Measurements from ENCODE around the gene GZMH. TPM values are rescaled to one million over a fixed set of nuclear protein-coding genes. Genes with fewer than 3 reads are reported as not detected.
A peak's percentile ranks its signal among the peaks of the same experiment; 100 is the strongest.
"Not testable (repeated sequence)": the region's sequence is repeated elsewhere in the genome, so short reads cannot be mapped to it uniquely, and the experiment has no call there.

Gene GZMH, protein sequence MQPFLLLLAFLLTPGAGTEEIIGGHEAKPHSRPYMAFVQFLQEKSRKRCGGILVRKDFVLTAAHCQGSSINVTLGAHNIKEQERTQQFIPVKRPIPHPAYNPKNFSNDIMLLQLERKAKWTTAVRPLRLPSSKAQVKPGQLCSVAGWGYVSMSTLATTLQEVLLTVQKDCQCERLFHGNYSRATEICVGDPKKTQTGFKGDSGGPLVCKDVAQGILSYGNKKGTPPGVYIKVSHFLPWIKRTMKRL
- polyA plus RNA-seq (2013), result 0.45 TPM

DNA sequence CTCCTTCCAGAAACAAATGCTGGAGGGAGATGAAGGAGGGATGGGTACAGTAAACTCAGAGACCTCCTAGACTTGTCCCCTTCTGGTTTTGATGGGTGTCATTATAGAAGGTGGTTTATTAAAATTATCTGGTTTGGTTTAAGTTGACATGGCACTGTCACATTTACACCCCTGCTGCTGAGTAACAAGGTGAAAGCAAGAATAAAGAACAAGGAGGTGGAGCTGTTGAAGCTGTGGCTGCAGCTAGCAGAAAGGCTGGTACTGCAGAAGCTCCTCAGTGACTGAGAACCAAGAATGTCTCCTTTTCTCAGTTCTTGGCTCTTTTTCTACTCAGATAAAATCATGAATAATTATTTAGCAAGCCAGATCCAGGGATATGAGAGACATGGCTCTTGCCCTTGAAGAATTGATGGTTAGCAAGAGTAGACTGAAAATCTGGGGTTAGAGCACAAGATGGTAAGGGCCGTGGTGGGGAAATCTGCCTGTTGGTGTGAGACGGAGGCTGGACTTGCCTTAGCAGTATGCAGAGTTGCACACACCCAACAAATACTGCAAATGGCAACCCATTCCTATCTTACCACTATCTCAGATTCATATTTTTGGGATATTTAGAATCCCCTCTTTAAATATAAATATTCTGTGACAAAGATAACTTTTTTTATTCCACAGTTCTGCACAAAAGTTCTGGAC lies at the start of gene GZMH:
TSS of gene GZMH (minus strand) at position 31 of the 690 bp plus-strand sequence. CDS start 72 bp downstream, outside the sequence.
- H3K36me3 ChIP-seq (ENCODE audit: control insufficient read depth in 4 of 4, insufficient read depth in 4 of 4, low read length in 3 of 4), result no peaks in the 10 kb centered on the region
- no peak within 1 kb of the TSS for H3K27ac ChIP-seq (ENCODE audit: insufficient read depth in 1 of 2, low read depth in 1 of 2, low read length in 2 of 2, poor library complexity in 1 of 2, severe bottlenecking in 2 of 2)
- no peaks in the 10 kb centered on the region for H3K9me3 ChIP-seq (ENCODE audit: control extremely low read depth in 1 of 5, control insufficient read depth in 4 of 5, insufficient read depth in 2 of 5, low read depth in 1 of 5, low read length in 4 of 5)
- CTCF ChIA-PET, result interaction anchor here (1.1 to 2.8 kb wide), 3 partner anchors 10 to 70 kb away, joined by 3 to 10 read pairs (median 6); no protein-coding TSS in a partner anchor
- 100% methylated on average over 1 of the region's 2 CpGs for WGBS (ENCODE audit: insufficient coverage)
- POLR2A ChIA-PET, result no interaction called here
- DNase-seq, result no peak
- no peak within 1 kb of the TSS for H3K4me3 ChIP-seq (ENCODE audit: control insufficient read depth in 1 of 7, extremely low read depth in 1 of 7, insufficient read depth in 4 of 7, low read depth in 2 of 7, low read length in 6 of 7)
- no peaks in the 10 kb centered on the region for H3K27me3 ChIP-seq (replicated peaks in 2 of 5; ENCODE audit: control insufficient read depth in 4 of 5, insufficient read depth in 5 of 5, low read length in 4 of 5)
- peaks cover 3 to 23% (median 6%) of the 10 kb centered on the region in 4 experiments for H3K4me1 ChIP-seq (ENCODE audit: control extremely low read depth in 1 of 4, control insufficient read depth in 4 of 4, insufficient read depth in 4 of 4, low read length in 3 of 4)

DNA sequence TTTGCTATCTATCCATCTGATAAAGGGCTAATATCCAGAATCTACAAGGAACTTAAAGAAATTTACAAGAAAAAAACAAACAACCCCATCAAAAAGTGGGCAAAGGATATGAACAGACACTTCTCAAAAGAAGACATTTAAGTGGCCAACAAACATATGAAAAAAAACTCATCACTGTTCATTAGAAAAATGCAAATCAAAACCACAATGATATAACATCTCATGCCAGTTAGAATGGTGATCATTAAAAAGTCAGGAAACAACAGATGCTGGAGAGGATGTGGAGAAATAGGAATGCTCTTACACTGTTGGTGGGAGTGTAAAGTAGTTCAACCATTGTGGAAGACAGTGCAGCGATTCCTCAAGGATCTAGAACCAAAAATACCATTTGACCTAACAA lies 38.9 kb upstream of the GZMH start:
- H3K9me3 ChIP-seq (ENCODE audit: control extremely low read depth in 1 of 5, control insufficient read depth in 4 of 5, insufficient read depth in 2 of 5, low read depth in 1 of 5, low read length in 4 of 5); H3K4me3 ChIP-seq (ENCODE audit: control insufficient read depth in 1 of 7, extremely low read depth in 1 of 7, insufficient read depth in 4 of 7, low read depth in 2 of 7, low read length in 6 of 7); H3K36me3 ChIP-seq (ENCODE audit: control insufficient read depth in 4 of 4, insufficient read depth in 4 of 4, low read length in 3 of 4); H3K4me1 ChIP-seq (ENCODE audit: control extremely low read depth in 1 of 4, control insufficient read depth in 4 of 4, insufficient read depth in 4 of 4, low read length in 3 of 4); POLR2A ChIA-PET; CTCF ChIA-PET; H3K27me3 ChIP-seq (replicated peaks in 2 of 5; ENCODE audit: control insufficient read depth in 4 of 5, insufficient read depth in 5 of 5, low read length in 4 of 5); H3K27ac ChIP-seq (ENCODE audit: insufficient read depth in 1 of 2, low read depth in 1 of 2, low read length in 2 of 2, poor library complexity in 1 of 2, severe bottlenecking in 2 of 2); DNase-seq: not testable (repeated sequence)
- no CpG with 5 or more reads among the region's 1 CpG for WGBS (ENCODE audit: insufficient coverage)

DNA sequence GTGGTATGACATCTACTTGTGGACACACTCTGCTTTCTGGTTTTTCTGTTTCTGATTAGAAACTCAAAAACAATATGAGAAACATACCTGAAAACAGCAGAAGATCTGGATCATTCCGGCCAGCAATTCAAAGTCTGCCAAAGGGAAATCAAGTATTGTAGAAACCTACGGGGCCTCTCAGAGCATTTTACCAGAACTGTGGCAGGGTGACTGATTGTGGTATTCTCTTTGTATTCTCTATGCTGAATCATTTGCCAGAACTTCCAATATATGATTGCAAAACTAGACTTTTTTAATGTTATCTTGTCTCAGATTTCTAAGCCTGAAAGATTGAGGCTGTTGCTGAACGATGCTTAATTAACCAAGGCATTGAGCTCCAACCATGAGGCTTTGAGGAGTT lies 30.4 kb upstream of the GZMH start:
- POLR2A ChIA-PET, result no interaction called here
- Histone ChIP-seq H3K27me3 (replicated peaks in 2 of 5; ENCODE audit: control insufficient read depth in 4 of 5, insufficient read depth in 5 of 5, low read length in 4 of 5) (no peaks in the 10 kb centered on the region), H3K36me3 (ENCODE audit: control insufficient read depth in 4 of 4, insufficient read depth in 4 of 4, low read length in 3 of 4) (no peaks in the 10 kb centered on the region), H3K4me3 (ENCODE audit: control insufficient read depth in 1 of 7, extremely low read depth in 1 of 7, insufficient read depth in 4 of 7, low read depth in 2 of 7, low read length in 6 of 7) (no peak overlapping the region), H3K27ac (ENCODE audit: insufficient read depth in 1 of 2, low read depth in 1 of 2, low read length in 2 of 2, poor library complexity in 1 of 2, severe bottlenecking in 2 of 2) (no peak overlapping the region), H3K4me1 (ENCODE audit: control extremely low read depth in 1 of 4, control insufficient read depth in 4 of 4, insufficient read depth in 4 of 4, low read length in 3 of 4) (no peaks in the 10 kb centered on the region), H3K9me3 (ENCODE audit: control extremely low read depth in 1 of 5, control insufficient read depth in 4 of 5, insufficient read depth in 2 of 5, low read depth in 1 of 5, low read length in 4 of 5) (no peaks in the 10 kb centered on the region)
- WGBS (ENCODE audit: insufficient coverage), result 75% methylated on average over 2 of the region's 3 CpGs
- no peak for DNase-seq
- CTCF ChIA-PET, result no interaction called here

DNA sequence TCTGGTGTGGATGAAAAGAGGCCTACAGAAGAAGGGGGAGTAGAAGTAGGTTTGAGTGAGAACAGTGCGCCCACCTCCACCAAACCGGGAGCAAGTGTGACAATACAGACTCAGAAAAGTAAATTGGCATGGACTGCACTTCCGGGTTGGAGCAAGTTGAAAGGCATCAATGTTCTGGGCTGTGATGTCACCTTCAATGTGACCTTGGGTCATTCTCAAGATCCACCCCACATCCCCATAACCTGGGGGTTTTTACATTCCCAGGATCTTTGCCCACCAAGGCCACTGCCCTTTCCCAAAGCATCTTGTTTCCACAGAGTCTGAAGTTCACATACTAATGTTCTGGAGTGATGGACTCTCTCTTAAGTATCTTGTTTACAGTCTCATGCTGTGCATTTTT lies 29.8 kb upstream of the GZMH start:
- Histone ChIP-seq H3K9me3 (ENCODE audit: control extremely low read depth in 1 of 5, control insufficient read depth in 4 of 5, insufficient read depth in 2 of 5, low read depth in 1 of 5, low read length in 4 of 5) (no peaks in the 10 kb centered on the region), H3K4me3 (ENCODE audit: control insufficient read depth in 1 of 7, extremely low read depth in 1 of 7, insufficient read depth in 4 of 7, low read depth in 2 of 7, low read length in 6 of 7) (no peak overlapping the region), H3K27ac (ENCODE audit: insufficient read depth in 1 of 2, low read depth in 1 of 2, low read length in 2 of 2, poor library complexity in 1 of 2, severe bottlenecking in 2 of 2) (no peak overlapping the region), H3K27me3 (replicated peaks in 2 of 5; ENCODE audit: control insufficient read depth in 4 of 5, insufficient read depth in 5 of 5, low read length in 4 of 5) (no peaks in the 10 kb centered on the region), H3K36me3 (ENCODE audit: control insufficient read depth in 4 of 4, insufficient read depth in 4 of 4, low read length in 3 of 4) (no peaks in the 10 kb centered on the region), H3K4me1 (ENCODE audit: control extremely low read depth in 1 of 4, control insufficient read depth in 4 of 4, insufficient read depth in 4 of 4, low read length in 3 of 4) (no peaks in the 10 kb centered on the region)
- DNase-seq, result no peak
- WGBS (ENCODE audit: insufficient coverage), result 90% methylated on average over 2 of the region's 3 CpGs
- CTCF ChIA-PET, result no interaction called here
- POLR2A ChIA-PET, result no interaction called here

DNA sequence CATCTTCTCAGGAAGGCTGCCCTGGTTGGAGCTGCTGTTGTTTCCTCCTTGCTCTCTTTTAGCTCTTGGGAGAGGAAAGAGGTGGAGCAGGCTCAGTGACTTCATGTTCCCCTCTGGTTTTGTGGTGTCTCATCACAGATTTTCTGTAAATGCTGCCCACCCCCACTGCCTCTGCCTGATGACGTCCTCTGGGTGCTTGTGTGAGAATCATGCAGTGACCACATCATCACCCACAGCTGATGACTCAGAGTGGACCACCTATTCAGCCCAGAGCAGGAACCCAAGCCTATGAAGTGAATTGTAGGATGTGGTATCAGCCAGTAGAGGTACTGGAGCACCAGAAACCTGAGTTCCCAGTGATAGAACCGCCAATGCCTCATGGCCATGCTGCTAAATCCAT lies 24.7 kb upstream of the GZMH start, which contains the start of gene GZMB:
TSS of gene GZMB (minus strand) at position 33 of the 400 bp plus-strand sequence. CDS start at position 3, 30 bp downstream.
- WGBS (ENCODE audit: insufficient coverage), result 100% methylated on average over 1 of the region's 2 CpGs
- ChIA-PET POLR2A (no interaction called here), CTCF (no interaction called here)
- Histone ChIP-seq H3K4me3 (ENCODE audit: control insufficient read depth in 1 of 7, extremely low read depth in 1 of 7, insufficient read depth in 4 of 7, low read depth in 2 of 7, low read length in 6 of 7) (no peak within 1 kb of the TSS), H3K9me3 (ENCODE audit: control extremely low read depth in 1 of 5, control insufficient read depth in 4 of 5, insufficient read depth in 2 of 5, low read depth in 1 of 5, low read length in 4 of 5) (no peaks in the 10 kb centered on the region), H3K4me1 (ENCODE audit: control extremely low read depth in 1 of 4, control insufficient read depth in 4 of 4, insufficient read depth in 4 of 4, low read length in 3 of 4) (no peaks in the 10 kb centered on the region), H3K36me3 (ENCODE audit: control insufficient read depth in 4 of 4, insufficient read depth in 4 of 4, low read length in 3 of 4) (no peaks in the 10 kb centered on the region), H3K27ac (ENCODE audit: insufficient read depth in 1 of 2, low read depth in 1 of 2, low read length in 2 of 2, poor library complexity in 1 of 2, severe bottlenecking in 2 of 2) (no peak within 1 kb of the TSS), H3K27me3 (replicated peaks in 2 of 5; ENCODE audit: control insufficient read depth in 4 of 5, insufficient read depth in 5 of 5, low read length in 4 of 5) (no peaks in the 10 kb centered on the region)
- peak in 2 of 3 donors; percentile 48 to 56 for DNase-seq

- H3K27ac ChIP-seq (ENCODE audit: insufficient read depth in 1 of 2, low read depth in 1 of 2, low read length in 2 of 2, poor library complexity in 1 of 2, severe bottlenecking in 2 of 2), result no peak overlapping the region
- H3K36me3 ChIP-seq (ENCODE audit: control insufficient read depth in 4 of 4, insufficient read depth in 4 of 4, low read length in 3 of 4), result no peaks in the 10 kb centered on the region
- 91% methylated on average over 1 of the region's 1 CpG for WGBS (ENCODE audit: insufficient coverage)
- ChIA-PET POLR2A (no interaction called here), CTCF (no interaction called here)
- no peaks in the 10 kb centered on the region for H3K4me1 ChIP-seq (ENCODE audit: control extremely low read depth in 1 of 4, control insufficient read depth in 4 of 4, insufficient read depth in 4 of 4, low read length in 3 of 4)
- H3K9me3 ChIP-seq (ENCODE audit: control extremely low read depth in 1 of 5, control insufficient read depth in 4 of 5, insufficient read depth in 2 of 5, low read depth in 1 of 5, low read length in 4 of 5), result no peaks in the 10 kb centered on the region
- DNase-seq, result no peak
- no peaks in the 10 kb centered on the region for H3K27me3 ChIP-seq (replicated peaks in 2 of 5; ENCODE audit: control insufficient read depth in 4 of 5, insufficient read depth in 5 of 5, low read length in 4 of 5)
- H3K4me3 ChIP-seq (ENCODE audit: control insufficient read depth in 1 of 7, extremely low read depth in 1 of 7, insufficient read depth in 4 of 7, low read depth in 2 of 7, low read length in 6 of 7), result no peak overlapping the region
Observed at GRCh38 chr14:24633353-24633752, 23.9 kb upstream of the GZMH start.

- H3K9me3 ChIP-seq (ENCODE audit: control extremely low read depth in 1 of 5, control insufficient read depth in 4 of 5, insufficient read depth in 2 of 5, low read depth in 1 of 5, low read length in 4 of 5), result no peaks in the 10 kb centered on the region
- no peak for DNase-seq
- H3K4me1 ChIP-seq (ENCODE audit: control extremely low read depth in 1 of 4, control insufficient read depth in 4 of 4, insufficient read depth in 4 of 4, low read length in 3 of 4), result no peaks in the 10 kb centered on the region
- ChIA-PET CTCF (no interaction called here), POLR2A (no interaction called here)
- H3K27ac ChIP-seq (ENCODE audit: insufficient read depth in 1 of 2, low read depth in 1 of 2, low read length in 2 of 2, poor library complexity in 1 of 2, severe bottlenecking in 2 of 2), result no peak overlapping the region
- H3K4me3 ChIP-seq (ENCODE audit: control insufficient read depth in 1 of 7, extremely low read depth in 1 of 7, insufficient read depth in 4 of 7, low read depth in 2 of 7, low read length in 6 of 7), result no peak overlapping the region
- WGBS (ENCODE audit: insufficient coverage), result 78% methylated on average over 6 of the region's 6 CpGs
- H3K27me3 ChIP-seq (replicated peaks in 2 of 5; ENCODE audit: control insufficient read depth in 4 of 5, insufficient read depth in 5 of 5, low read length in 4 of 5), result no peaks in the 10 kb centered on the region
- no peaks in the 10 kb centered on the region for H3K36me3 ChIP-seq (ENCODE audit: control insufficient read depth in 4 of 4, insufficient read depth in 4 of 4, low read length in 3 of 4)
Observed at GRCh38 chr14:24632761-24633160, 23.3 kb upstream of the GZMH start.

Measured in common myeloid progenitor, CD34-positive (primary cell).